Measurements from ENCODE around the gene MAD1L1. TPM values are rescaled to one million over a fixed set of nuclear protein-coding genes. Genes with fewer than 3 reads are reported as not detected.
"Not testable (repeated sequence)": the region's sequence is repeated elsewhere in the genome, so short reads cannot be mapped to it uniquely, and the experiment has no call there.

The MAD1L1 gene
- total and polyA plus RNA-seq, 2 experiments from 2014 or later: 38.2 to 69.8 TPM

DNA sequence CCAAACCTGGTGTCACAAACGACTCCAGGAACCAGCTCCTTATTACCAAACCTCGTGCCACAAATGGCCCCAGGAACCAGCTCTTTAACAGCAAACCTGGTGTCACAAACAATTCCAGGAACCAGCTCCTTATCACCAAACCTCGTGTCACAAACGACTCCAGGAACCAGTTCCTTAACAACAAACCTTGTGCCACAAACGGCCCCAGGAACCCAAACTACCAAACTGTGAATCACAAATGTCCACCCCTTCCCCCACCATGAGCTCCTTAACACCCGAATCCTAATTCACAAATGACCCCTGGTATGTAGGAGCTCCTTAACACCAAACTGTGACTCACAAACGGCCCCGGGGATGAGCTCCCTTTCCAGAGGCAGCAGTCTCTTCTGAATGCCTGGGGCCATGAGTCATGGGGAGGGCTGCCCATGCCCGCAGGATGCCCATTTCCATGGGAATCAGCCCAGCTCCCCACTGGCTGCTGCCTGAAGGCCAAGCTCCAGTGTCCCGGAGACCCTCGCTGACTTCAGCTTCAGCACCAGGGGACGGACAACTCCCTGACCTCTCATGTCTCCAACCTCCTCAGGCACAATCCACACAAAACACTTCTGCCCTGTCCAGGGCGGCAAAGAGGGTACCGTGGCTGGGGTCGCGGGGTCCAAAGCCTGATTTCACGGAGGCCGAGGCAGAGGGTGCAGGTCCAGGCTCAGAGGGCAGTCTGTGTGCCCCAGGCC lies 349.5 kb downstream of the MAD1L1 start:
- Histone ChIP-seq H2AFZ (no peak overlapping the region), H3K9ac (0 out of 2 replicates have a peak overlapping the region, but pooled peaks have one; percentile 7), H3K9me2 (ENCODE audit: insufficient read depth) (no peaks in the 10 kb centered on the region), H3K27ac (peak overlapping the region; percentile 36), H4K20me1 (ENCODE audit: insufficient read depth) (no peaks in the 10 kb centered on the region), H3K79me2 (ENCODE audit: insufficient read depth) (no peaks in the 10 kb centered on the region), H3K4me2 (ENCODE audit: unreplicated experiment) (peak overlapping the region; percentile 54), H3K4me1 (ENCODE audit: insufficient read depth) (peaks cover 27% of the 10 kb centered on the region), H3K36me3 (ENCODE audit: low read depth) (no peaks in the 10 kb centered on the region), H3K4me3 (no peak overlapping the region), H3F3A (ENCODE audit: insufficient read depth) (no peaks in the 10 kb centered on the region), H3K9me3 (ENCODE audit: low read depth) (no peaks in the 10 kb centered on the region), H3K27me3 (replicated peaks; ENCODE audit: insufficient read depth) (no peaks in the 10 kb centered on the region)
- no peak for TF ChIP-seq EZH2phosphoT487 (IDR thresholded peaks at IDR 0.05; ENCODE audit: insufficient read depth, low read depth)
- no peak for TF ChIP-seq EZH2 (IDR thresholded peaks at IDR 0.05; ENCODE audit: insufficient read depth, poor library complexity, severe bottlenecking)
- DNase-seq: peak; percentile 96
- whole genome bisulfite sequencing, 2 experiments (ENCODE audit: low coverage in 1 of 2, low lambda C conversion rate in 2 of 2, missing lambda C conversion rate in 2 of 2): 45 to 49% methylated on average over 16 to 17 of the region's 18 CpGs
- in situ Hi-C loops (cut with MboI): no loop called here

- Histone ChIP-seq H3K79me2 (ENCODE audit: insufficient read depth) (no peaks in the 10 kb centered on the region), H4K20me1 (ENCODE audit: insufficient read depth) (no peaks in the 10 kb centered on the region), H3K27me3 (replicated peaks; ENCODE audit: insufficient read depth) (no peaks in the 10 kb centered on the region), H3K4me2 (ENCODE audit: unreplicated experiment) (peak overlapping the region; percentile 54), H3K9ac (0 out of 2 replicates have a peak overlapping the region, but pooled peaks have one; percentile 7), H3K4me3 (no peak overlapping the region), H3K36me3 (ENCODE audit: low read depth) (no peaks in the 10 kb centered on the region), H2AFZ (no peak overlapping the region), H3F3A (ENCODE audit: insufficient read depth) (no peaks in the 10 kb centered on the region), H3K9me2 (ENCODE audit: insufficient read depth) (no peaks in the 10 kb centered on the region), H3K9me3 (ENCODE audit: low read depth) (no peaks in the 10 kb centered on the region), H3K27ac (peak overlapping the region; percentile 36), H3K4me1 (ENCODE audit: insufficient read depth) (peaks cover 27% of the 10 kb centered on the region)
- in situ Hi-C loops (cut with MboI): no loop called here
- 85 to 86% methylated on average over 9 to 12 of the region's 13 CpGs for WGBS, 2 experiments (ENCODE audit: low coverage in 1 of 2, low lambda C conversion rate in 2 of 2, missing lambda C conversion rate in 2 of 2)
- TF ChIP-seq EZH2phosphoT487 (IDR thresholded peaks at IDR 0.05; ENCODE audit: insufficient read depth, low read depth): no peak
- no peak for TF ChIP-seq EZH2 (IDR thresholded peaks at IDR 0.05; ENCODE audit: insufficient read depth, poor library complexity, severe bottlenecking)
- DNase-seq: no peak
Measured at GRCh38 chr7:1882451-1882850, 350.3 kb downstream of the MAD1L1 start.

DNA sequence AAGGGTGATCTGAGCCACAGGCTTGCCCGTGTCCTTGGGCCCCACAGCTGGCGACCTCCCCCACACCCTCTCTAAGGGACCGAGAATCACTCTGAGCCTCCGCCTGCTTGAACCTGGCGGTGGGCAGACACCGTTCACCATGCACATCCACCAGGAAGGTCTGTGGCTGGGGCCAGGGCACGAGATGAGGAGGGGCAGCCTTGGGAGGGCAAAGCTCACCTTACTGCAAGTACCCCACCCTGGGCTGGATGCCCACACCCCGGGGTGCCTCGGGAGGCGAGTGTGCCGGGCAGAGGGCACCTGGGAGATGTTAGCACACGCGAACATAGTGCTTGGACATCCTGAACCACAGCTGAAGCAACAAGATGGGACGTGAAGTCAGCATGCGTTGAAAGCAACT lies 350.8 kb downstream of the MAD1L1 start:
- no peak for TF ChIP-seq EZH2 (IDR thresholded peaks at IDR 0.05; ENCODE audit: insufficient read depth, poor library complexity, severe bottlenecking)
- no peak for TF ChIP-seq EZH2phosphoT487 (IDR thresholded peaks at IDR 0.05; ENCODE audit: insufficient read depth, low read depth)
- no peak overlapping the region for H3K4me3 ChIP-seq
- H2AFZ ChIP-seq: no peak overlapping the region
- no peak for DNase-seq
- no peak overlapping the region for H3K4me2 ChIP-seq (ENCODE audit: unreplicated experiment)
- no peaks in the 10 kb centered on the region for H4K20me1 ChIP-seq (ENCODE audit: insufficient read depth)
- H3F3A ChIP-seq (ENCODE audit: insufficient read depth): no peaks in the 10 kb centered on the region
- in situ Hi-C loops (cut with MboI): no loop called here
- no peaks in the 10 kb centered on the region for H3K27me3 ChIP-seq (replicated peaks; ENCODE audit: insufficient read depth)
- no peaks in the 10 kb centered on the region for H3K9me3 ChIP-seq (ENCODE audit: low read depth)
- H3K4me1 ChIP-seq (ENCODE audit: insufficient read depth): peaks cover 27% of the 10 kb centered on the region
- WGBS, 2 experiments (ENCODE audit: low coverage in 1 of 2, low lambda C conversion rate in 2 of 2, missing lambda C conversion rate in 2 of 2): 87 to 92% methylated on average over 15 of the region's 15 CpGs
- no peaks in the 10 kb centered on the region for H3K79me2 ChIP-seq (ENCODE audit: insufficient read depth)
- H3K36me3 ChIP-seq (ENCODE audit: low read depth): no peaks in the 10 kb centered on the region
- no peaks in the 10 kb centered on the region for H3K9me2 ChIP-seq (ENCODE audit: insufficient read depth)
- no peak overlapping the region for H3K27ac ChIP-seq
- no peak overlapping the region for H3K9ac ChIP-seq

- H3F3A ChIP-seq (ENCODE audit: insufficient read depth); H3K36me3 ChIP-seq (ENCODE audit: low read depth); H4K20me1 ChIP-seq (ENCODE audit: insufficient read depth); H2AFZ ChIP-seq; DNase-seq; H3K27ac ChIP-seq; H3K9me3 ChIP-seq (ENCODE audit: low read depth); H3K4me3 ChIP-seq; in situ Hi-C loops (cut with MboI); H3K4me2 ChIP-seq (ENCODE audit: unreplicated experiment); H3K9ac ChIP-seq; H3K9me2 ChIP-seq (ENCODE audit: insufficient read depth); H3K4me1 ChIP-seq (ENCODE audit: insufficient read depth); H3K27me3 ChIP-seq (replicated peaks; ENCODE audit: insufficient read depth); H3K79me2 ChIP-seq (ENCODE audit: insufficient read depth): not testable (repeated sequence)
- 96 to 100% methylated on average over 6 of the region's 6 CpGs for WGBS, 2 experiments (ENCODE audit: low coverage in 1 of 2, low lambda C conversion rate in 2 of 2, missing lambda C conversion rate in 2 of 2)
Measured at GRCh38 chr7:1876641-1877040, 356.1 kb downstream of the MAD1L1 start.

GRCh38 chr7:1875392-1876199 lies 357.1 kb downstream of the MAD1L1 start:
- H3K9me2 ChIP-seq (ENCODE audit: insufficient read depth); H4K20me1 ChIP-seq (ENCODE audit: insufficient read depth); H3K36me3 ChIP-seq (ENCODE audit: low read depth); H3K4me2 ChIP-seq (ENCODE audit: unreplicated experiment); DNase-seq; H3K4me1 ChIP-seq (ENCODE audit: insufficient read depth); H3K79me2 ChIP-seq (ENCODE audit: insufficient read depth); H3K27ac ChIP-seq; H3F3A ChIP-seq (ENCODE audit: insufficient read depth); in situ Hi-C loops (cut with MboI); H3K27me3 ChIP-seq (replicated peaks; ENCODE audit: insufficient read depth); H3K9me3 ChIP-seq (ENCODE audit: low read depth); H2AFZ ChIP-seq; H3K9ac ChIP-seq; H3K4me3 ChIP-seq: not testable (repeated sequence)
- WGBS, 2 experiments (ENCODE audit: low coverage in 1 of 2, low lambda C conversion rate in 2 of 2, missing lambda C conversion rate in 2 of 2): 55 to 56% methylated on average over 25 to 29 of the region's 29 CpGs

DNA sequence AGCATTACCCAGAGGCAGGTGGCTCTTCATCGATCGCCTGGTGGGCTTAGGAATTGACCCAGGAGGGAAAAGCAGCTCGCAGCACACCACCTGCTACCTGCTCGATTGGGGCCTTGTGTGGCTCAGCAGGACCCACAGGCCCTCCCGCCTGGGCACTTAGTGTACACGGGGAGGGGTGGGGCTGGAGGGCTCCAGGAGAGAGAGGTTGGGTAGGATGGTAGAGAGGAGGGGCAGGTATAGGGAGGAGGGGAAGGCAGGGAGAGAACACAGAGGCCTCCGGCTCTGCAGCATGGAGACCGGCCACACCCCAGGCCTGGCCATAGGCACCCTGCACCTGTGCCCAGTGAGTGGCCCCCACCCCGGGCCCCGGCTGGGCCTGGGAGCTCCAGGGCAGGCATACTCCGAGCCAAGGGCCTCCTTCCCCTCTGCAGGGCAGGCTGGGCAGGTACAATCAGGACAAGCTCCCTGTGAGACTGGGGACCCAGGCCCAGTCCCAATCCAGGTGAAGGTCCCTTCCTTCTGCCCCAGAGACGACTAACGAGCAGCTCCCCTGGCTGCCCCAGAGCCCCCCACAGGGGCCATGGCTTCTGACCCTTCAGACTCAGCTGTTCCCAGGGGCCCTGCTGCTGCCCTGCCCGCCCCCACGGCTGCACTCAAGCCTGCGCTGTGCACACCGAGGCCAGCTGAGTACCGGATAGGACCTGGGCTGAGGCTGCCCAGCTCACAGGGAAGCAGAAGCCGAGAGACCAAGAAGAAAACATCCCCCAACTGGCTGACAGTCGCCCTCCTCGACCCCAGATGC lies 358.0 kb downstream of the MAD1L1 start:
- H3K36me3 ChIP-seq (ENCODE audit: low read depth); H3K9me2 ChIP-seq (ENCODE audit: insufficient read depth); H2AFZ ChIP-seq; H3K4me3 ChIP-seq; H3K27ac ChIP-seq; H3K4me1 ChIP-seq (ENCODE audit: insufficient read depth); H3K4me2 ChIP-seq (ENCODE audit: unreplicated experiment); DNase-seq; H3K27me3 ChIP-seq (replicated peaks; ENCODE audit: insufficient read depth); H3K9me3 ChIP-seq (ENCODE audit: low read depth); in situ Hi-C loops (cut with MboI); H3K9ac ChIP-seq; H3F3A ChIP-seq (ENCODE audit: insufficient read depth); H4K20me1 ChIP-seq (ENCODE audit: insufficient read depth); H3K79me2 ChIP-seq (ENCODE audit: insufficient read depth): not testable (repeated sequence)
- WGBS, 2 experiments (ENCODE audit: low coverage in 1 of 2, low lambda C conversion rate in 2 of 2, missing lambda C conversion rate in 2 of 2): 71 to 76% methylated on average over 17 to 19 of the region's 21 CpGs
